ENCODE measurements around the gene ADCY2.

DNA sequence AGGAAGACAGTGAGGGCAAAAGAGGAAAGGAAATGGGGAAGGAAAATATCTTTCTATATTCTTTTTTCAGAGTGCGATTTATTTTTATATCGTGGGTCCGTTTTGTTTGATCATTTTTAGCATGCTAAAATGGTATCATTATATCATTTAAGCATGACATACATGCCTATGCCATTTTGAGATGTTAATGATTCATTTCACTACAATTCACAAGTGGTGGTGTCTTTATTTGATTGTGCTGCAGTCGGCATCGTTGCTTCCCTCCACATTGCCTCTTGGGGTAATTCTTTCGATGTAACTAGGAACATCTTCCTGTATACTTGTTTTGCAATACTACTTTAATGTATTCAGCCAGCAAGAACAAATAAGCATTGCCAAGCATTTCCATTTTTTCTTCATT lies 309.8 kb downstream of the ADCY2 start:
- TF ChIP-seq POLR2A (IDR thresholded peaks at IDR 0.05; ENCODE audit: low read length) = no peak
- TF ChIP-seq GATA1 (IDR thresholded peaks at IDR 0.05; ENCODE audit: low read depth, low read length) = no peak
